IMR-90 (cell line): ENCODE results near the gene STOX2. TPM values are rescaled to one million over a fixed set of nuclear protein-coding genes. Genes with fewer than 3 reads are reported as not detected.

Experiments
- ATAC-seq: fragments of 200-7000 bp; cut with Tn5 transposase; 2 replicates; pipeline ENCODE4 v1.9.1; 2020; ENCODE audit warnings: low read depth, mild to moderate bottlenecking, moderate library complexity
- BruUV-seq: library from RNA; stranded (reverse); fragments of 400-500 nt; replicated peaks from 2 replicates; lab custom pipeline; 2021; lab: Mats Ljungman, UMichigan
- CTCF ChIA-PET: fragments of 300-600 bp; formaldehyde crosslinking; extraction: SDS; loops from one replicate; lab custom pipeline; 2021; ENCODE audit warnings: antibody characterized with exemption; lab: Yijun Ruan, JAX
- POLR2A ChIA-PET: fragments of 300-600 bp; sonication (Branson Sonifier 250); formaldehyde crosslinking; loops from one replicate; lab custom pipeline; 2022; ENCODE audit warnings: antibody characterized with exemption; ENCODE audit not compliant: unreplicated experiment; lab: Charles Lee
- DNase-seq: peaks from one replicate; pipeline ENCODE4 v3.0.0; 2013
- H2AFZ ChIP-seq: replicated peaks from 2 replicates; pipeline ENCODE3; 2013; ENCODE audit warnings: low read length, mild to moderate bottlenecking; ENCODE audit not compliant: poor library complexity
- H2AK5ac ChIP-seq: 2 replicates; pipeline ENCODE4 v1.6.1; 2013; ENCODE audit warnings: low read depth, low read length, inconsistent platforms
- H2AK9ac ChIP-seq: replicated peaks from 2 replicates; pipeline ENCODE3; 2013; ENCODE audit warnings: mild to moderate bottlenecking, low read depth, low read length, moderate library complexity; ENCODE audit not compliant: poor library complexity
- H2BK120ac ChIP-seq: 2 replicates; pipeline ENCODE4 v1.6.1; 2013; ENCODE audit warnings: low read depth, low read length, inconsistent platforms
- H2BK15ac ChIP-seq: 3 replicates; pipeline ENCODE4 v1.6.1; 2013; ENCODE audit warnings: low read depth, low read length, inconsistent platforms
- H2BK20ac ChIP-seq: 2 replicates; pipeline ENCODE4 v1.6.1; 2013; ENCODE audit warnings: low read depth, mild to moderate bottlenecking, inconsistent platforms, low read length, moderate library complexity
- H2BK5ac ChIP-seq: 2 replicates; pipeline ENCODE4 v1.6.1; 2013; ENCODE audit warnings: mild to moderate bottlenecking, low read depth, low read length, inconsistent platforms; ENCODE audit not compliant: poor library complexity, severe bottlenecking
- H3K14ac ChIP-seq: replicated peaks from 2 replicates; pipeline ENCODE4 v1.6.1; 2013; ENCODE audit warnings: low read depth, low read length, inconsistent platforms
- H3K18ac ChIP-seq: 2 replicates; pipeline ENCODE4 v1.6.1; 2013; ENCODE audit warnings: low read depth, low read length, control low read depth
- H3K23ac ChIP-seq: 2 replicates; pipeline ENCODE4 v1.6.1; 2013; ENCODE audit warnings: low read depth, low read length, inconsistent platforms
- H3K27ac ChIP-seq: 2 replicates; pipeline ENCODE4 v1.5.1; 2013; ENCODE audit warnings: mild to moderate bottlenecking, control low read depth, low read length; ENCODE audit not compliant: insufficient read depth
- H3K27me3 ChIP-seq: 2 replicates; pipeline ENCODE4 v1.6.1; 2013; ENCODE audit warnings: low read length; ENCODE audit not compliant: control insufficient read depth, insufficient read depth
- H3K36me3 ChIP-seq: 2 replicates; pipeline ENCODE4 v1.6.1; 2013; ENCODE audit warnings: low read length, mixed read lengths; ENCODE audit not compliant: control insufficient read depth, insufficient read depth
- H3K4ac ChIP-seq: 2 replicates; pipeline ENCODE4 v1.6.1; 2013; ENCODE audit warnings: low read depth, low read length, inconsistent platforms
- H3K4me1 ChIP-seq: 2 replicates; pipeline ENCODE4 v1.6.1; 2013; ENCODE audit warnings: low read length, mixed read lengths; ENCODE audit not compliant: control insufficient read depth, insufficient read depth
- H3K4me2 ChIP-seq: 2 replicates; pipeline ENCODE4 v1.6.1; 2013; ENCODE audit warnings: low read depth, mild to moderate bottlenecking, control low read depth, low read length, moderate library complexity
- H3K4me3 ChIP-seq: 2 replicates; pipeline ENCODE4 v1.5.1; 2013; ENCODE audit warnings: low read depth, mild to moderate bottlenecking, control low read depth, low read length, moderate library complexity; ENCODE audit not compliant: insufficient read depth
- H3K56ac ChIP-seq: 2 replicates; pipeline ENCODE4 v1.6.1; 2013; ENCODE audit warnings: low read length, inconsistent platforms; ENCODE audit not compliant: insufficient read depth; ENCODE audit errors: extremely low read depth
- H3K79me1 ChIP-seq, 2 experiments: 2 replicates each; pipeline ENCODE4 v1.6.1; 2013; ENCODE audit warnings: low read length in 2 of 2, inconsistent platforms in 1 of 2, low read depth in 1 of 2
- H3K9ac ChIP-seq: 2 replicates; pipeline ENCODE4 v1.6.1; 2013; ENCODE audit warnings: low read depth, low read length, control low read depth
- H3K9me1 ChIP-seq: 2 replicates; pipeline ENCODE4 v1.6.1; 2013; ENCODE audit warnings: low read length, inconsistent platforms; ENCODE audit not compliant: insufficient read depth
- H3K9me3 ChIP-seq: 2 replicates; pipeline ENCODE4 v1.6.1; 2013; ENCODE audit warnings: low read length; ENCODE audit not compliant: control insufficient read depth, insufficient read depth
- H4K20me1 ChIP-seq: 2 replicates; pipeline ENCODE4 v1.6.1; 2013; ENCODE audit warnings: low read length, inconsistent platforms; ENCODE audit not compliant: insufficient read depth
- H4K5ac ChIP-seq: 2 replicates; pipeline ENCODE4 v1.6.1; 2013; ENCODE audit warnings: mild to moderate bottlenecking, low read depth, low read length, control low read depth
- H4K8ac ChIP-seq, 2 experiments: 2 replicates each; pipeline ENCODE4 v1.6.1; 2013; ENCODE audit warnings: low read depth in 2 of 2, low read length in 2 of 2, control low read depth in 1 of 2, inconsistent platforms in 1 of 2
- H4K91ac ChIP-seq: 2 replicates; pipeline ENCODE4 v1.6.1; 2013; ENCODE audit warnings: low read depth, low read length, inconsistent platforms; ENCODE audit not compliant: insufficient read depth
- BHLHE40 ChIP-seq: fragments of 150-350 bp; IDR thresholded peaks from 2 replicates; pipeline ENCODE4 v1.6.1; 2016; ENCODE audit warnings: mild to moderate bottlenecking, low read depth, low read length
- CEBPB ChIP-seq: IDR thresholded peaks from 2 replicates; pipeline ENCODE4 v1.6.1; 2012; ENCODE audit warnings: low read depth, low read length, improper control_type of control experiment
- CHD1 ChIP-seq: IDR thresholded peaks from 2 replicates; pipeline ENCODE4 v1.6.1; 2012; ENCODE audit warnings: low read depth, low read length, improper control_type of control experiment
- FOS ChIP-seq: fragments of 150-350 bp; IDR thresholded peaks from 2 replicates; pipeline ENCODE4 v1.6.1; 2016; ENCODE audit warnings: low read depth, low read length
- MAFK ChIP-seq: IDR thresholded peaks from 2 replicates; pipeline ENCODE4 v1.6.1; 2012; ENCODE audit warnings: low read depth, low read length, improper control_type of control experiment
- MAZ ChIP-seq: IDR thresholded peaks from 2 replicates; pipeline ENCODE4 v1.6.1; 2012; ENCODE audit warnings: low read depth, mild to moderate bottlenecking, low read length, improper control_type of control experiment, moderate library complexity, borderline replicate concordance
- MXI1 ChIP-seq: IDR thresholded peaks from 2 replicates; pipeline ENCODE4 v1.6.1; 2012; ENCODE audit warnings: low read depth, mild to moderate bottlenecking, low read length, moderate library complexity, borderline replicate concordance
- NFE2L2 ChIP-seq: fragments of 150-350 bp; IDR thresholded peaks from 2 replicates; pipeline ENCODE4 v1.6.1; 2016; ENCODE audit warnings: low read depth, mild to moderate bottlenecking, low read length
- POLR2A ChIP-seq: IDR thresholded peaks from 2 replicates; pipeline ENCODE4 v1.6.1; 2012; ENCODE audit warnings: mild to moderate bottlenecking, low read depth, low read length
- RFX5 ChIP-seq: IDR thresholded peaks from 2 replicates; pipeline ENCODE4 v1.8.0; 2012; ENCODE audit warnings: low read depth, mild to moderate bottlenecking, low read length, moderate library complexity
- SMC3 ChIP-seq: fragments of 150-350 bp; IDR thresholded peaks from 2 replicates; pipeline ENCODE4 v1.6.1; 2016; ENCODE audit warnings: low read depth, mild to moderate bottlenecking, antibody characterized with exemption, low read length, moderate library complexity
- WGBS, 2 experiments: methylation state at CpG; one replicate each; pipeline versions ENCODE4 v1.1.5 to v1.1.7; 2013; ENCODE audit warnings: missing lambda C conversion rate in 2 of 2; ENCODE audit not compliant: insufficient read length in 1 of 2; ENCODE audit errors: extremely low coverage in 2 of 2; 5-methylcytosine and 5-hydroxymethylcytosine counted together
- dilution Hi-C: fragments of 300-500 bp; cut with HindIII; formaldehyde crosslinking; loops from one replicate; pipeline ENCODE4 v1.14.3; 2018; ENCODE audit warnings: low sequenced_read_pairs; ENCODE audit not compliant: unreplicated experiment
- in situ Hi-C: fragments of 300-500 bp; cut with MboI; formaldehyde crosslinking; loops from 3 replicates; pipeline ENCODE4 v1.14.3; 2019; ENCODE audit warnings: low sequenced_read_pairs, inconsistent platforms, mixed read lengths
- intact Hi-C: fragments of 100-400 bp; cut with micrococcal nuclease; formaldehyde crosslinking; loops from 2 replicates; pipeline ENCODE4 v1.10.0; 2022
- polyA plus RNA-seq, 3 experiments: library from polyadenylated mRNA; depleted of rRNA; stranded (reverse); fragments of >200 nt; gene quantifications; 2 replicates each; pipeline ENCODE4 v1.2.3, GENCODE V29; 2012; ENCODE audit warnings: low replicate concordance in 1 of 3
- total RNA-seq: library from RNA; depleted of rRNA; stranded (reverse); fragments of >200 nt; gene quantifications from 2 replicates; pipeline ENCODE4 v1.2.3, GENCODE V29; 2012
- TF ChIP-seq, protein P1 (sequence below): fragments of 150-350 bp; IDR thresholded peaks from 2 replicates; pipeline ENCODE4 v1.6.1; 2017; ENCODE audit warnings: mild to moderate bottlenecking, antibody characterized with exemption, low read length, low read depth
- TF ChIP-seq, protein P2 (sequence below): fragments of 150-350 bp; IDR thresholded peaks from 2 replicates; pipeline ENCODE4 v1.6.1; 2016; ENCODE audit warnings: low read depth, mild to moderate bottlenecking, low read length, moderate library complexity, borderline replicate concordance
- TF ChIP-seq, protein P3 (sequence below): conservative IDR thresholded peaks from 2 replicates; pipeline ENCODE4 v1.5.1; 2012; ENCODE audit warnings: mild to moderate bottlenecking, low read depth, low read length, improper control_type of control experiment

The STOX2 gene
- total and polyA plus RNA-seq, 2 of the 4 experiments (the other 2 are of a cell fraction) = 1.1 to 5.4 TPM

DNA sequence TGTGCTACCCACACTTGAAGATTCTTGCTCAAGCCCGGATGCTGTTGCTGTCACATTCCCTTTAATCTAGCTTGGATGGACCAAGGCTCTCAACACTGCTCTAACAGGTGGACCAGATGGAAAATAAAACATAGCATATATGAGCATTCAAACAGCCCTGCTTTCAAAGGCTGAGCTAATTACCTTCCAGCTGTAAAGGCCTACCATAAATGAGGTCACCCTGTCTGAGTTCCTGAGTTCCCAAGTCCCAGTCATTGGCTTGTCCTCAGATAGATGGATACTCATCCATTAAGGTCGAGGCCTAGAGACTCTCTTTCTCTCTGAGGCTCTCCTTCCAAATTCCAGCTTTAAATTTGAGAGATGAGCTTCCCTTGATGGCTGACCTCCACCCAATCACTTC is 147.5 kb downstream of the STOX2 start:
- no TSS peak for BruUV-seq

More for the DNA sequence above, 147.5 kb downstream of the STOX2 start:
- 43% methylated on average over 1 of the region's 2 CpGs; no CpG with 5 or more reads in 1 of the 2 experiments for WGBS, 2 experiments
- Histone ChIP-seq H3K36me3 (no peaks in the 10 kb centered on the region), H2BK20ac (no peak overlapping the region), H3K27me3 (no peaks in the 10 kb centered on the region), H3K18ac (no peak overlapping the region), H2BK5ac (no peak overlapping the region), H2AFZ (no peak overlapping the region), H3K79me1 (no peaks in the 10 kb centered on the region), H4K91ac (no peak overlapping the region), H3K4me1 (no peaks in the 10 kb centered on the region), H4K5ac (no peak overlapping the region), H3K9me3 (no peaks in the 10 kb centered on the region), H3K9me1 (no peaks in the 10 kb centered on the region), H3K4me2 (no peak overlapping the region), H3K27ac (no peak overlapping the region), H2BK120ac (no peak overlapping the region), H2AK5ac (no peak overlapping the region), H2BK15ac (no peak overlapping the region), H2AK9ac (no peak overlapping the region), H4K8ac (no peak overlapping the region), H4K20me1 (no peaks in the 10 kb centered on the region), H3K23ac (no peak overlapping the region), H3K9ac (no peak overlapping the region), H3K14ac (no peak overlapping the region), H3K56ac (no peak overlapping the region), H3K4me3 (no peak overlapping the region), H3K4ac (no peak overlapping the region)
- POLR2A ChIA-PET = no interaction called here
- ATAC-seq = no peak
- dilution Hi-C loops = no loop called here
- CTCF ChIA-PET = interaction anchor here (1.1 kb wide), 1 partner anchor 211 kb away, joined by 3 read pairs; no protein-coding TSS in a partner anchor
- DNase-seq = no peak
- intact Hi-C loops = no loop called here
- TF ChIP-seq FOS (no peak), MAZ (no peak), BHLHE40 (no peak), CHD1 (no peak), NFE2L2 (no peak), RFX5 (no peak), MAFK (no peak), CEBPB (no peak), MXI1 (no peak), POLR2A (no peak), SMC3 (no peak)
- TF ChIP-seq, protein P1, sequence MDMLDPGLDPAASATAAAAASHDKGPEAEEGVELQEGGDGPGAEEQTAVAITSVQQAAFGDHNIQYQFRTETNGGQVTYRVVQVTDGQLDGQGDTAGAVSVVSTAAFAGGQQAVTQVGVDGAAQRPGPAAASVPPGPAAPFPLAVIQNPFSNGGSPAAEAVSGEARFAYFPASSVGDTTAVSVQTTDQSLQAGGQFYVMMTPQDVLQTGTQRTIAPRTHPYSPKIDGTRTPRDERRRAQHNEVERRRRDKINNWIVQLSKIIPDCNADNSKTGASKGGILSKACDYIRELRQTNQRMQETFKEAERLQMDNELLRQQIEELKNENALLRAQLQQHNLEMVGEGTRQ = no peak
- TF ChIP-seq, protein P2, sequence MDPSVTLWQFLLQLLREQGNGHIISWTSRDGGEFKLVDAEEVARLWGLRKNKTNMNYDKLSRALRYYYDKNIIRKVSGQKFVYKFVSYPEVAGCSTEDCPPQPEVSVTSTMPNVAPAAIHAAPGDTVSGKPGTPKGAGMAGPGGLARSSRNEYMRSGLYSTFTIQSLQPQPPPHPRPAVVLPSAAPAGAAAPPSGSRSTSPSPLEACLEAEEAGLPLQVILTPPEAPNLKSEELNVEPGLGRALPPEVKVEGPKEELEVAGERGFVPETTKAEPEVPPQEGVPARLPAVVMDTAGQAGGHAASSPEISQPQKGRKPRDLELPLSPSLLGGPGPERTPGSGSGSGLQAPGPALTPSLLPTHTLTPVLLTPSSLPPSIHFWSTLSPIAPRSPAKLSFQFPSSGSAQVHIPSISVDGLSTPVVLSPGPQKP = no peak
- TF ChIP-seq, protein P3, sequence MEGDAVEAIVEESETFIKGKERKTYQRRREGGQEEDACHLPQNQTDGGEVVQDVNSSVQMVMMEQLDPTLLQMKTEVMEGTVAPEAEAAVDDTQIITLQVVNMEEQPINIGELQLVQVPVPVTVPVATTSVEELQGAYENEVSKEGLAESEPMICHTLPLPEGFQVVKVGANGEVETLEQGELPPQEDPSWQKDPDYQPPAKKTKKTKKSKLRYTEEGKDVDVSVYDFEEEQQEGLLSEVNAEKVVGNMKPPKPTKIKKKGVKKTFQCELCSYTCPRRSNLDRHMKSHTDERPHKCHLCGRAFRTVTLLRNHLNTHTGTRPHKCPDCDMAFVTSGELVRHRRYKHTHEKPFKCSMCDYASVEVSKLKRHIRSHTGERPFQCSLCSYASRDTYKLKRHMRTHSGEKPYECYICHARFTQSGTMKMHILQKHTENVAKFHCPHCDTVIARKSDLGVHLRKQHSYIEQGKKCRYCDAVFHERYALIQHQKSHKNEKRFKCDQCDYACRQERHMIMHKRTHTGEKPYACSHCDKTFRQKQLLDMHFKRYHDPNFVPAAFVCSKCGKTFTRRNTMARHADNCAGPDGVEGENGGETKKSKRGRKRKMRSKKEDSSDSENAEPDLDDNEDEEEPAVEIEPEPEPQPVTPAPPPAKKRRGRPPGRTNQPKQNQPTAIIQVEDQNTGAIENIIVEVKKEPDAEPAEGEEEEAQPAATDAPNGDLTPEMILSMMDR = no peak
- in situ Hi-C loops = no loop called here
